Ishikawa (cell line): ENCODE results near the gene PSMA3.

ENCODE experiments used
- CEBPB ChIP-seq: IDR thresholded peaks from 2 replicates; pipeline ENCODE4 v1.6.1; 2012
- CREB1 ChIP-seq: IDR thresholded peaks from 2 replicates; pipeline ENCODE4 v1.6.1; 2012; ENCODE audit warnings: low read depth
- EGR1 ChIP-seq: IDR thresholded peaks from 2 replicates; pipeline ENCODE4 v1.6.1; 2012
- EP300 ChIP-seq: IDR thresholded peaks from 2 replicates; pipeline ENCODE4 v1.6.1; 2012; ENCODE audit warnings: borderline replicate concordance
- FOXM1 ChIP-seq: IDR thresholded peaks from 2 replicates; pipeline ENCODE4 v1.6.1; 2012; ENCODE audit warnings: low read depth, borderline replicate concordance
- NFIC ChIP-seq: IDR thresholded peaks from 2 replicates; pipeline ENCODE4 v1.6.1; 2012
- RAD21 ChIP-seq: IDR thresholded peaks from 2 replicates; pipeline ENCODE4 v1.6.1; 2012; ENCODE audit warnings: low read depth
- TAF1 ChIP-seq: IDR thresholded peaks from 2 replicates; pipeline ENCODE4 v1.6.1; 2012; ENCODE audit warnings: low read depth, mild to moderate bottlenecking
- TCF12 ChIP-seq: IDR thresholded peaks from 2 replicates; pipeline ENCODE4 v1.6.1; 2012; ENCODE audit warnings: low read depth
- TEAD4 ChIP-seq: IDR thresholded peaks from 2 replicates; pipeline ENCODE4 v1.6.1; 2012
- YY1 ChIP-seq: IDR thresholded peaks from 2 replicates; pipeline ENCODE4 v1.6.1; 2012; ENCODE audit warnings: low read depth
- ZBTB7A ChIP-seq: IDR thresholded peaks from 2 replicates; pipeline ENCODE4 v1.6.1; 2012; ENCODE audit warnings: low read depth
- TF ChIP-seq, protein P1 (sequence below): IDR thresholded peaks from 2 replicates; pipeline ENCODE4 v1.6.1; 2012
- TF ChIP-seq, protein P2 (sequence below): IDR thresholded peaks from 2 replicates; pipeline ENCODE4 v1.6.1; 2012
- TF ChIP-seq, protein P3 (sequence below): IDR thresholded peaks from 2 replicates; pipeline ENCODE4 v1.6.1; 2012; ENCODE audit warnings: low read depth, mild to moderate bottlenecking

Gene PSMA3

DNA sequence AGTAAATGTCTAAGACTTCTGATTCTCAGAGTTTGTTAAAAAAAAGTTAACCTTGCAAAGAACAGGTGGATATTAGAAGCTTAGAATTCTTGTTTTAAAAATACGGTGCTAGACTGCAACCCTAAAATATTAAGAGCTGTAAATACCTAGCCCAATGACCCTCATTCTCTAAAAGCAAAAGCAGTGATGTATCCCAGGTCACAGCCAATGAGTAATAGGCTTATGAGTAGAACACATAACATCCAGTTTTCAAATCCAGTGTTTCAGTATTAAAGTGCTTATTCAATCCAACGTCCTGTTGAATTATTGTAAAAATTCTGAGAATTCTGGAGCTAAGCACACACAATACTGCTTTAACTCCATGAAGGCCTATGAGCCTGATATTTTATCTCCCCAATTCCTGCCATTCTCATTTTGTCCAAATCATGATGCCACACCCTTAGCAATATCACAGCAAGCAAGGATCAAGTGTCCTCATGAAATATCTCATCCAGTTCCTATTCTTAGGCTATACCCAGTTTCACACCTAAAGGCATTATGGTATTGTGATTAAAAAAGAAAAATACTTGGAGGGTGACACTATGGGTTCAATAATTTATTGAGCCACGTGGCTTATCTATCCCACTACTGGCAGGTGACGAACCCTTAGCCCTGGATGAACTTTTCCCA lies 38.4 kb downstream of the PSMA3 start:
- TF ChIP-seq, protein P1, sequence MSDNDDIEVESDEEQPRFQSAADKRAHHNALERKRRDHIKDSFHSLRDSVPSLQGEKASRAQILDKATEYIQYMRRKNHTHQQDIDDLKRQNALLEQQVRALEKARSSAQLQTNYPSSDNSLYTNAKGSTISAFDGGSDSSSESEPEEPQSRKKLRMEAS: no peak
- no peak for TF ChIP-seq FOXM1
- TF ChIP-seq TAF1: no peak
- TF ChIP-seq NFIC: no peak
- TF ChIP-seq, protein P2, sequence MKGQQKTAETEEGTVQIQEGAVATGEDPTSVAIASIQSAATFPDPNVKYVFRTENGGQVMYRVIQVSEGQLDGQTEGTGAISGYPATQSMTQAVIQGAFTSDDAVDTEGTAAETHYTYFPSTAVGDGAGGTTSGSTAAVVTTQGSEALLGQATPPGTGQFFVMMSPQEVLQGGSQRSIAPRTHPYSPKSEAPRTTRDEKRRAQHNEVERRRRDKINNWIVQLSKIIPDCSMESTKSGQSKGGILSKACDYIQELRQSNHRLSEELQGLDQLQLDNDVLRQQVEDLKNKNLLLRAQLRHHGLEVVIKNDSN: no peak

DNA sequence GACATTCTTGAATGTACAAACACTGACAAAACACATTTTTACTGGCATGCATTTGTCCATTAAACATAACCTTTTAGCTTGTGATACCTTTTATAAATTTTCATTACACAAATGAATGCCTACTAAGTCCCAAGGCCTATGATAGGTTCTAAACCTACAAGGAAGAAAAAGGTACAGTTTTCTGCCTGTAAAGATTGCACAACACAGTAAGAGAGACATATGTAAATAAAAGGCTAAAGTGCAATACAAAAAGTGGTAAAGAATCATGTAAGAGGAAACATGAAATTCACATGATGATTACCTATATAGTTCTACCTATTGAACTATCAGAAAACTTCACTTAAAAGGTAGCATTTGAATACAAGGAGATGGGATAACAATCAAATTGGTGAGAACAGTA lies 39.1 kb downstream of the PSMA3 start:
- TF ChIP-seq CEBPB: 0 out of 2 replicates have a peak, but pooled peaks have one; percentile 14
- no peak for TF ChIP-seq NFIC

DNA sequence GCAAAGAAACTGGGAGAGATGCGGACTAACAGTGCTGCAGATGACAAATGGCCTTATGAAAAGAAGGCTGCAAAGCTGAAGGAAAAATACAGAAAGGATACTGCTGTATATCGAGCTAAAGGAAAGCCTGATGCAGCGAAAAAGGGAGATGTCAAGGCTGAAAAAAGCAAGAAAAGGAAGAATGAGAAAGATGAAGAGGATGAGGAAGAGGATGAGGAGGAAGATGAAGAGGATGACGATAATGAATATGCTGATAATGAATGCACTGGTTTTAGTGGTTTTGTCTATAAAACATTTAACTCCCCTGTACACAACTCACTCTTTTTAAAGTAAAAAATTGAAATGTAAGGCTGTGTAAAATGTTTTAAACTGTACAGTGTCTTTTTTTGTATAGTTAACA lies 40.5 kb downstream of the PSMA3 start:
- TF ChIP-seq CEBPB: no peak
- no peak for TF ChIP-seq TCF12
- TF ChIP-seq NFIC: no peak
- TF ChIP-seq, protein P2: no peak
- TF ChIP-seq, protein P1: no peak
- no peak for TF ChIP-seq ZBTB7A
- TF ChIP-seq TAF1: no peak
- no peak for TF ChIP-seq EGR1
- no peak for TF ChIP-seq TEAD4
- TF ChIP-seq YY1: no peak
- TF ChIP-seq, protein P3, sequence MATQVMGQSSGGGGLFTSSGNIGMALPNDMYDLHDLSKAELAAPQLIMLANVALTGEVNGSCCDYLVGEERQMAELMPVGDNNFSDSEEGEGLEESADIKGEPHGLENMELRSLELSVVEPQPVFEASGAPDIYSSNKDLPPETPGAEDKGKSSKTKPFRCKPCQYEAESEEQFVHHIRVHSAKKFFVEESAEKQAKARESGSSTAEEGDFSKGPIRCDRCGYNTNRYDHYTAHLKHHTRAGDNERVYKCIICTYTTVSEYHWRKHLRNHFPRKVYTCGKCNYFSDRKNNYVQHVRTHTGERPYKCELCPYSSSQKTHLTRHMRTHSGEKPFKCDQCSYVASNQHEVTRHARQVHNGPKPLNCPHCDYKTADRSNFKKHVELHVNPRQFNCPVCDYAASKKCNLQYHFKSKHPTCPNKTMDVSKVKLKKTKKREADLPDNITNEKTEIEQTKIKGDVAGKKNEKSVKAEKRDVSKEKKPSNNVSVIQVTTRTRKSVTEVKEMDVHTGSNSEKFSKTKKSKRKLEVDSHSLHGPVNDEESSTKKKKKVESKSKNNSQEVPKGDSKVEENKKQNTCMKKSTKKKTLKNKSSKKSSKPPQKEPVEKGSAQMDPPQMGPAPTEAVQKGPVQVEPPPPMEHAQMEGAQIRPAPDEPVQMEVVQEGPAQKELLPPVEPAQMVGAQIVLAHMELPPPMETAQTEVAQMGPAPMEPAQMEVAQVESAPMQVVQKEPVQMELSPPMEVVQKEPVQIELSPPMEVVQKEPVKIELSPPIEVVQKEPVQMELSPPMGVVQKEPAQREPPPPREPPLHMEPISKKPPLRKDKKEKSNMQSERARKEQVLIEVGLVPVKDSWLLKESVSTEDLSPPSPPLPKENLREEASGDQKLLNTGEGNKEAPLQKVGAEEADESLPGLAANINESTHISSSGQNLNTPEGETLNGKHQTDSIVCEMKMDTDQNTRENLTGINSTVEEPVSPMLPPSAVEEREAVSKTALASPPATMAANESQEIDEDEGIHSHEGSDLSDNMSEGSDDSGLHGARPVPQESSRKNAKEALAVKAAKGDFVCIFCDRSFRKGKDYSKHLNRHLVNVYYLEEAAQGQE: no peak
- no peak for TF ChIP-seq EP300
- no peak for TF ChIP-seq CREB1
- TF ChIP-seq FOXM1: no peak
- no peak for TF ChIP-seq RAD21

DNA sequence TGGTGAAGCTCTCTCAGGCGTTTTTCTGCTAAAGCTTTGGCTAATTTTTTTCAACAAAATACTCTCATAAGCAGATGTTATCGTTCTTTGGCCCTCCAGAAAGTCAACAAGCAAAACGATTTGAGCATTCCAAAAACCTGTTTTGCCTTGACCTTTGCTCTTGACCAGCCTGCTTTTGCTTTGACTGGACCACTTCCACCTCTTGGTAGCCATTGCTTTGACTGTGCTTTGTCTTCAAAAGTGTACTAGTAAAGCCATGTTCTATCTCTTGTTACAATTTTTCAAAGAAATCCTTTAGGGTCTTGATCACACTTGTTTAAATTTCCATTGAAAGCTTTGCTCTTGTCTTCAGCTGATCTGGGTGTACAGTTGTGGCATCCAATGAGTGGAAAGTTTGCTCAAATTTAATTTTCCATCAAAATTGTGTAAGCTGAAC lies 43.0 kb downstream of the PSMA3 start:
- TF ChIP-seq TAF1 (no peak), CEBPB (no peak), CREB1 (no peak), EGR1 (no peak), TCF12 (no peak), NFIC (no peak), FOXM1 (no peak), ZBTB7A (no peak), TEAD4 (no peak), YY1 (no peak)
- TF ChIP-seq, protein P1: no peak
- TF ChIP-seq, protein P3: no peak
- TF ChIP-seq, protein P2: no peak

DNA sequence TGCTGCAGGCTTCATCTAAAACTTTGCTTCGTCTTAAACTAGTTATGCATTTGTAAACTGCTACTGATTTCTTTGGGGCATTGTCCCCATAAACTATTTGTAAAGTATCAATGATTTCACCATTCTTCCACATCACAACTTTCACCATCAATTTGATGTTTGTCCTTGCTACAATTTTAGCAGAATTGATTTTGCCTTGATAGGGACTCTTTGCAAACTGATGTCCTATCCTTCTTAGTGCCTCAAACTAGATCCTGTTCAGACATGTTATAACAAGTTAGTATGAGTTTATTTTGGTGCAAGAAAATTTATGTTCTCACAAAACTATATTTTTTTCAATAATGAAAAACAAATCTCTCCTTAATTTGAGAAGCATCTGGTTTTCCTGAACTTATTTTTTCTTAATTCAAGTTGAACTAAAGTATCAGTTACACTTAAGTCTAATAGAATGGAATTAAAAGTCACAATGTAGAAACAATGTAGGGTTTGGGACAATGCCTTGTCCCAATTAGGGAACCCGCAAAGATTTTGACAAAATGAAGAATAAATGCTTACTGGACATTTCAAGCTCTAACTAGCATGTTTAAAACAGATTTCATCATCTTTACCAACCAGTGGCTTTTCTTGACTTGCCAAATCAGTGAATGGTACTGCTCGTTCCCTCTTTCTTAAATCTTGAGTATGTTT lies 43.6 kb downstream of the PSMA3 start:
- no peak for TF ChIP-seq NFIC
- no peak for TF ChIP-seq TEAD4
- TF ChIP-seq CREB1: no peak
- TF ChIP-seq TAF1: no peak
- TF ChIP-seq ZBTB7A: no peak
- TF ChIP-seq, protein P3: no peak
